ENCODE data around the gene POFUT2. TPM values are rescaled to one million over a fixed set of nuclear protein-coding genes. Genes with fewer than 3 reads are reported as not detected.

POFUT2 gene
- total and polyA plus RNA-seq, 10 donors, result 10.5 to 37.0 (median 26.7) TPM

DNA sequence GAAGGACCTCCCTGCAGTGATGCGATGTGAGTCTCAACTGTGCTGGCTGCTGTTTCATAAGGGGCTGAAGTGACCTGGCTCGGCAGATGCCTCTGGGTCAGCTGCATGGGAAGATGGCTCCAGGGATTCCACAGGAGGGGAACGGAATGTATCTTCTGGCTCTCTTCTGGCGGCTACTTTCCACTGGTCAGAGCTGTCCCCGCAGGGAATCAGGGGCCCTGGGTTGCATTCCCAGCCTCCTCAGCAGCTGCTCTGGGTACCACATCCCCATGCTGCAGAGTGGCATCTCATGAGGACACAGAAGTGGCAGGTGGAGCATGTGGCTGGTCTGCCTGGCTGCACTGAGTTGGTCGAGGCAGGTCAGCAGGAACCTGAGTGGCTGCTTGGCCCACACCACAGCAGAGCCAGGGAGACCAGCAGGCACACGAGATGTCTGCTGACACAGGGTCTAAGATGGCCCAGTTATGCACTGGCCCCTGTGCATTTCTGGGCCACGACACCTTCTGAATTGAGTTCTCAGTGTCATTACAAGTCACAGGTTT lies 42.8 kb downstream of the POFUT2 start:
- Histone ChIP-seq H3K4me1 (no peaks in the 10 kb centered on the region), H3K36me3 (no peaks in the 10 kb centered on the region), H3K27ac (no peak overlapping the region), H3K4me3 (no peak overlapping the region), H3K9me3 (peaks cover 0 to 37% (median 26%) of the 10 kb centered on the region in 8 donors), H3K27me3 (replicated peaks in 1 of 7) (peaks cover 0 to 31% (median 0%) of the 10 kb centered on the region in 7 donors)
- intact Hi-C loops (cut with DNase I; ENCODE audit: low total_unique reads), result no loop called here
- DNase-seq, result peak; percentile 32
- TF ChIP-seq POLR2A (IDR thresholded peaks at IDR 0.05), result no peak
- no peak for TF ChIP-seq POLR2AphosphoS5 (IDR thresholded peaks at IDR 0.05)
- TF ChIP-seq, protein P1, sequence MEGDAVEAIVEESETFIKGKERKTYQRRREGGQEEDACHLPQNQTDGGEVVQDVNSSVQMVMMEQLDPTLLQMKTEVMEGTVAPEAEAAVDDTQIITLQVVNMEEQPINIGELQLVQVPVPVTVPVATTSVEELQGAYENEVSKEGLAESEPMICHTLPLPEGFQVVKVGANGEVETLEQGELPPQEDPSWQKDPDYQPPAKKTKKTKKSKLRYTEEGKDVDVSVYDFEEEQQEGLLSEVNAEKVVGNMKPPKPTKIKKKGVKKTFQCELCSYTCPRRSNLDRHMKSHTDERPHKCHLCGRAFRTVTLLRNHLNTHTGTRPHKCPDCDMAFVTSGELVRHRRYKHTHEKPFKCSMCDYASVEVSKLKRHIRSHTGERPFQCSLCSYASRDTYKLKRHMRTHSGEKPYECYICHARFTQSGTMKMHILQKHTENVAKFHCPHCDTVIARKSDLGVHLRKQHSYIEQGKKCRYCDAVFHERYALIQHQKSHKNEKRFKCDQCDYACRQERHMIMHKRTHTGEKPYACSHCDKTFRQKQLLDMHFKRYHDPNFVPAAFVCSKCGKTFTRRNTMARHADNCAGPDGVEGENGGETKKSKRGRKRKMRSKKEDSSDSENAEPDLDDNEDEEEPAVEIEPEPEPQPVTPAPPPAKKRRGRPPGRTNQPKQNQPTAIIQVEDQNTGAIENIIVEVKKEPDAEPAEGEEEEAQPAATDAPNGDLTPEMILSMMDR (IDR thresholded peaks at IDR 0.05 in 8 of 11, conservative IDR thresholded peaks at IDR 0.05 in 3 of 11), result no peak
- 71 to 94% (median 87%) methylated on average over 7 to 8 of the region's 8 CpGs for WGBS, 5 donors

DNA sequence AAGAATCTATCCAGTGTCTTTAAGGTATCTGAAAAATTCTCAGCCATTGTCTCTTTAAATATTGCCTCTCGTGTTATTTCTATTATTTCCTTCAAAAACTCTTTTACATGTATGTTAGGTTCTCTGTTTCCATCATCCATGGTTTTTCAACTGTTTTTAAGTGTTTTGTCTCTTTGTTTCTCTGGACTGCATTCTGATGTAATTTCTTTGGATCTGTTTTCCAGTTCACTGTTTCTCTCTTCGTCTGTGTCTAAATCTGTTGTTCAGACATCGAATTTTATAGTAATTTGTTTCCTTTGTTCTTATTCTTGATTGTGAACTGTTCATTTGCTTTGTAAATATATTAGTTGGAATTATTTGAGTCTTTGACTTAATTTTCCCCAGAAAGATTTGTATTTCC lies 44.1 kb downstream of the POFUT2 start:
- H3K27me3 ChIP-seq (replicated peaks in 1 of 7), result peaks cover 0 to 25% (median 0%) of the 10 kb centered on the region in 7 donors
- no peak for DNase-seq
- H3K27ac ChIP-seq, result no peak overlapping the region
- no peaks in the 10 kb centered on the region for H3K36me3 ChIP-seq
- intact Hi-C loops (cut with DNase I; ENCODE audit: low total_unique reads), result no loop called here
- H3K4me3 ChIP-seq, result no peak overlapping the region
- H3K9me3 ChIP-seq, result peaks cover 0 to 37% (median 26%) of the 10 kb centered on the region in 8 donors
- TF ChIP-seq, protein P1 (IDR thresholded peaks at IDR 0.05 in 8 of 11, conservative IDR thresholded peaks at IDR 0.05 in 3 of 11), result no peak
- TF ChIP-seq POLR2A (IDR thresholded peaks at IDR 0.05) (no peak), POLR2AphosphoS5 (IDR thresholded peaks at IDR 0.05) (no peak)
- H3K4me1 ChIP-seq, result no peaks in the 10 kb centered on the region
- 48 to 77% (median 75%) methylated on average over 3 of the region's 3 CpGs for WGBS, 5 donors

DNA sequence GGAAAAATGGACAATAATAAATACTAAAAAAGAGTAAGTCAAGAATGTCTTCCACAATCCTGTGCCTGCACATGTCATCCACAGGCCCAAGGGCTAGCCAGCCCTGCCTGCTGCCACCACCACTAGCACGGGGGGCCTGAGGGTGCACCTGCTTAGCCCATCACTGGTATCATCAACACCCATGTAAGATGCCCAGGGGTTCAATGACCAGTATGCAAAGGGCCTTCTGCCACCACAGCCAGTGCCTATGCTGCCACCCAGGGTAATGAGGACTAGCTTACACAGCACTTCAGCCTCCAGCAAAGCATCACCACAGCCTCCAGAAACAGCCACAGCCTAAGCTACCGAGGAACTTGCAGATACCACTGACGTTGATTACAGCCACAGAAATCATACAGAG lies 46.3 kb downstream of the POFUT2 start:
- peak; percentile 21 for DNase-seq
- H3K27ac ChIP-seq, result no peak overlapping the region
- H3K27me3 ChIP-seq (replicated peaks in 1 of 7), result peaks cover 0 to 18% (median 0%) of the 10 kb centered on the region in 7 donors
- no peaks in the 10 kb centered on the region for H3K36me3 ChIP-seq
- no peaks in the 10 kb centered on the region for H3K4me1 ChIP-seq
- TF ChIP-seq, protein P1 (IDR thresholded peaks at IDR 0.05 in 8 of 11, conservative IDR thresholded peaks at IDR 0.05 in 3 of 11), result no peak
- TF ChIP-seq POLR2AphosphoS5 (IDR thresholded peaks at IDR 0.05) (no peak), POLR2A (IDR thresholded peaks at IDR 0.05) (no peak)
- peaks cover 0 to 37% (median 26%) of the 10 kb centered on the region in 8 donors for H3K9me3 ChIP-seq
- WGBS, 5 donors, result 63 to 85% (median 79%) methylated on average over 3 of the region's 3 CpGs
- intact Hi-C loops (cut with DNase I; ENCODE audit: low total_unique reads), result no loop called here
- no peak overlapping the region for H3K4me3 ChIP-seq

DNA sequence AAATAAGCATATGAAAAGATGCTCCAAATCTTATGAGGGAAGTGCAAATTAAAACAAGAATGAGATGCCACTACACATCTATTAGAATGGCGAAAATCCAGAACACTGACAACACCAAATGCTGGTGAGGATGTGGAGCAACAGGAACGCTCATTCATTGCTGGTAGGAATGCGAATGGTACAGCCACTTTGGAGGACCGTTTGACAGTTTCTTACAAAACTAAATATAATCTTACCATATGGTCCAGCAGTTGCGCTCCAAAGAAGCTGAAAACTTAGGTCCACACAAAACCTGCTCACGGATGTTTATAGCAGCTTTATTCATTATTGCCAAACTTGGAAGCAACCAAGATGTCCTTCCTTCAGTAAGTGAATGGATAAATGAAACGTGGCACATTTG lies 50.3 kb downstream of the POFUT2 start:
- no peak for DNase-seq
- Histone ChIP-seq H3K9me3 (peaks cover 0 to 16% (median 9%) of the 10 kb centered on the region in 8 donors), H3K4me1 (no peaks in the 10 kb centered on the region), H3K27ac (no peak overlapping the region), H3K27me3 (replicated peaks in 1 of 7) (peaks cover 0 to 33% (median 8%) of the 10 kb centered on the region in 7 donors), H3K36me3 (no peaks in the 10 kb centered on the region), H3K4me3 (no peak overlapping the region)
- WGBS, 5 donors, result 86 to 93% (median 88%) methylated on average over 7 of the region's 7 CpGs
- TF ChIP-seq, protein P1 (IDR thresholded peaks at IDR 0.05 in 8 of 11, conservative IDR thresholded peaks at IDR 0.05 in 3 of 11), result no peak
- no peak for TF ChIP-seq POLR2A (IDR thresholded peaks at IDR 0.05)
- TF ChIP-seq POLR2AphosphoS5 (IDR thresholded peaks at IDR 0.05), result no peak
- intact Hi-C loops (cut with DNase I; ENCODE audit: low total_unique reads), result no loop called here
